NCI-H128 (cell line): ENCODE measurements around the gene USP30.

ENCODE experiments used
- DNase-seq: peaks from one replicate; lab custom pipeline; 2025; ENCODE audit not compliant: unreplicated experiment; lab: John Stamatoyannopoulos, UW

The USP30 gene

GRCh38 chr12:109125791-109126190 is 73.4 kb downstream of the USP30 start:
- no peak for DNase-seq

- no peak for DNase-seq
Measured at GRCh38 chr12:109126784-109127183, 74.4 kb downstream of the USP30 start.

GRCh38 chr12:109127533-109128242 is 75.3 kb downstream of the USP30 start:
- DNase-seq, result no peak

- no peak for DNase-seq
Measured at GRCh38 chr12:109130297-109131153, 78.1 kb downstream of the USP30 start.

GRCh38 chr12:109131154-109132050 is 79.0 kb downstream of the USP30 start:
- no peak for DNase-seq

- DNase-seq, result no peak
Measured at GRCh38 chr12:109134186-109134917, 82.0 kb downstream of the USP30 start.

GRCh38 chr12:109137055-109137454 is 84.7 kb downstream of the USP30 start:
- no peak for DNase-seq
